GM12872 (cell line): ENCODE measurements around the gene SNCB.
A peak's percentile ranks its signal among the peaks of the same experiment; 100 is the strongest.

Experiments used
- TF ChIP-seq, protein P1 (sequence below): IDR thresholded peaks from 3 replicates; pipeline ENCODE4 v1.5.1; 2011; ENCODE audit warnings: low read depth, mild to moderate bottlenecking, low read length, moderate library complexity; ENCODE audit not compliant: insufficient read depth

The SNCB gene

DNA sequence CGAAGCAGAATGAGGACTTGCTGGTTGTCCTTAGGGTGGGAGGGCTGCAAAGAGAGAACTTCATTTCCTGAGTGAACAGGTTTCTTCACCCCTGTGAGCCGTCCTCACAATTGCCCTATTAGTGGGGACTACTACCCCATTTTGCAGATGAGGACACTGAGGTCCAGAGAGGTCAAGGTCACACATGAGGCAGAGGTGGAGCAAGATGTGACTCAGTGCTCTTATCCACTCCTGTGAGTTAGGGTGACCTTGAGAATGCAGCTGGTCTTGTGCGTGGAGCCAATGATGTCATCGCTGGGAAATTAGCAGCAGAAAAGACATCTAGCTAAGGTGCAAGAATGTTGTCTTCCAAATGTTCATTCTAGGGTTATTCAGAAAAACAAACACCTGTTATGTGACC lies 47.3 kb downstream of the SNCB start:
- TF ChIP-seq, protein P1, sequence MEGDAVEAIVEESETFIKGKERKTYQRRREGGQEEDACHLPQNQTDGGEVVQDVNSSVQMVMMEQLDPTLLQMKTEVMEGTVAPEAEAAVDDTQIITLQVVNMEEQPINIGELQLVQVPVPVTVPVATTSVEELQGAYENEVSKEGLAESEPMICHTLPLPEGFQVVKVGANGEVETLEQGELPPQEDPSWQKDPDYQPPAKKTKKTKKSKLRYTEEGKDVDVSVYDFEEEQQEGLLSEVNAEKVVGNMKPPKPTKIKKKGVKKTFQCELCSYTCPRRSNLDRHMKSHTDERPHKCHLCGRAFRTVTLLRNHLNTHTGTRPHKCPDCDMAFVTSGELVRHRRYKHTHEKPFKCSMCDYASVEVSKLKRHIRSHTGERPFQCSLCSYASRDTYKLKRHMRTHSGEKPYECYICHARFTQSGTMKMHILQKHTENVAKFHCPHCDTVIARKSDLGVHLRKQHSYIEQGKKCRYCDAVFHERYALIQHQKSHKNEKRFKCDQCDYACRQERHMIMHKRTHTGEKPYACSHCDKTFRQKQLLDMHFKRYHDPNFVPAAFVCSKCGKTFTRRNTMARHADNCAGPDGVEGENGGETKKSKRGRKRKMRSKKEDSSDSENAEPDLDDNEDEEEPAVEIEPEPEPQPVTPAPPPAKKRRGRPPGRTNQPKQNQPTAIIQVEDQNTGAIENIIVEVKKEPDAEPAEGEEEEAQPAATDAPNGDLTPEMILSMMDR, result no peak

DNA sequence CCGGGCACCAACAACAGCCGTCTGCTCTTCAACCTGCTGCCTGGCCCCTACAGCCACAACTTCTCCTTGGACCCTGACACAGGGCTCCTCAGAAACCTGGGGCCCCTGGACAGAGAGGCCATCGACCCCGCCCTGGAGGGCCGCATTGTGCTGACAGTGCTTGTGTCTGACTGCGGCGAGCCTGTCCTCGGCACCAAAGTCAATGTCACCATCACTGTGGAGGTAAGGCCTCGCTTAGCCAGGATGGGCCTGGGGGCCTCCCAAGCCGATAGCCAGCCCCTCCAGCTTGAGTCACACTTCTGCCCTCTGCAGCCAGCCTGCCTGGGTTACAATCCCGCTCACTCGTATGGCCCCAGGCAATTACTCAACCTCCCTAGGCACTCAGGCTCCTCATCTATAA lies 49.0 kb downstream of the SNCB start:
- TF ChIP-seq, protein P1, result no peak

DNA sequence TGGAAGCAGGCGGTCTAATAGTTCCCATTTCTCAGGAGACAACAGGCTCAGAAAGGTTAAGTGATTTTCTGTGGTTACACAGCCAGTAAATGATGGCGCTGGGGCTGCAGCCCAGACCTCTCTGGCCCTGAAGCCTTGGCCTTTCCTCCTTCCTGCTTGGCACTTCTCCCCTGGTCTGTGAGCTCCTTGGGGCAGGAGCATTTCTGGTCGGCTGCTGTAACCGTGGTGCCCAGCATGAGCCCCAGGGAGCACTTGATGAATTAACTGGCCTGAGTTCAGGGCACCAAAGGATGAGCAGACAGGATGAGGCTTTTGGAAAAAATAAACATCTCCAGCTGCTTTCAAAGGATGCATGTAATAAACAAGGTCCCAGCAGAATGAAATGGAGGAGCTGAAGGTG lies 51.0 kb downstream of the SNCB start:
- TF ChIP-seq, protein P1, result no peak

DNA sequence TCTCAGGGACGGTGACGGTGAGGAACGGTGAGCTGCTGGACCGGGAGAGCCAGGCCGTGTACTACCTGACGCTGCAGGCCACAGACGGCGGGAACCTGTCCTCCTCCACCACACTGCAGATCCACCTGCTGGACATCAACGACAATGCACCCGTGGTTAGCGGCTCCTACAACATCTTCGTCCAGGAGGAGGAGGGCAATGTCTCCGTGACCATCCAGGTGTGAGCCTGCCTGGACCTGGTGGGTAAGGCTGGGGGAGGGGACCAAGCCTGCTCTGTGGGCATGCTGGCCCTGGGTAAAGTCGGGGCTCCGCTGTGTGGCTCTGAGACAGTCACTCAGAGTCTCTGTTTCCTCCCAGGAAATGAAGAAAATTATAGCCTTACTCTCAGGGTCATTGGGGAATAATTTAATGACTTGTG lies 51.9 kb downstream of the SNCB start:
- TF ChIP-seq, protein P1, result peak; percentile 73

DNA sequence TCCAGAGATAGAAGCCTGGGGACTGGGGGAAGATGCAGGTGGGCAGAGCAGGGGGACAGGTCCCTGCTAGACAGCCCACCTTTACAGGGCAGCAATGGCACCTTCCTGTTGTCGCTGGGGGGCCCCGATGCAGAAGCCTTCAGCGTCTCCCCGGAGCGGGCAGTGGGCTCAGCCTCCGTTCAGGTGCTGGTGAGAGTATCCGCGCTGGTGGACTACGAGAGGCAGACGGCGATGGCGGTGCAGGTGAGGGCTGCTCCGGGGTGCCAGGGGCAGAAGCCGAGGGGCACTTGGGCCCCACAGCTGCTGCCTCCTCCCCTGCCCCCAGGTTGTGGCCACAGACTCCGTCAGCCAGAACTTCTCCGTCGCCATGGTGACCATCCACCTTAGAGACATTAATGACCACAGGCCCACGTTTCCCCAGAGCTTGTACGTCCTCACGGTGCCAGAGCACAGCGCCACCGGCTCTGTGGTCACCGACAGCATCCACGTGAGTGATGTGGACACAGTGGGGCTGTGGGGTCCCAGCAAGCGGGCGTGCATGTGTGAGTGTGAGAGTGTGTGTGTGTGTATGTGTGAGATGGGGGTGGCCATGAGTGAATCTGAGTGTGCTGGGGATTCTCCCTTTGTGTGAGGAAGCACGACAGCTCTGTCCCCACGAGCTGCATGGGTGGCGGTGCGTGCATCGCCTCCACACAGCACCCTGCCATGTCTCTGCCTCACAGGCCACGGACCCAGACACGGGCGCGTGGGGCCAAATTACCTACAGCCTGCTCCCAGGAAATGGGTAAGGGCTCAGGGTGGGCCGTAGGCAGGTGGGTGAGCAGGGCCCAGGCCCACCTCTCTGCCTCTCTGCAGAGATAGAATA lies 52.8 kb downstream of the SNCB start:
- TF ChIP-seq, protein P1, result no peak

DNA sequence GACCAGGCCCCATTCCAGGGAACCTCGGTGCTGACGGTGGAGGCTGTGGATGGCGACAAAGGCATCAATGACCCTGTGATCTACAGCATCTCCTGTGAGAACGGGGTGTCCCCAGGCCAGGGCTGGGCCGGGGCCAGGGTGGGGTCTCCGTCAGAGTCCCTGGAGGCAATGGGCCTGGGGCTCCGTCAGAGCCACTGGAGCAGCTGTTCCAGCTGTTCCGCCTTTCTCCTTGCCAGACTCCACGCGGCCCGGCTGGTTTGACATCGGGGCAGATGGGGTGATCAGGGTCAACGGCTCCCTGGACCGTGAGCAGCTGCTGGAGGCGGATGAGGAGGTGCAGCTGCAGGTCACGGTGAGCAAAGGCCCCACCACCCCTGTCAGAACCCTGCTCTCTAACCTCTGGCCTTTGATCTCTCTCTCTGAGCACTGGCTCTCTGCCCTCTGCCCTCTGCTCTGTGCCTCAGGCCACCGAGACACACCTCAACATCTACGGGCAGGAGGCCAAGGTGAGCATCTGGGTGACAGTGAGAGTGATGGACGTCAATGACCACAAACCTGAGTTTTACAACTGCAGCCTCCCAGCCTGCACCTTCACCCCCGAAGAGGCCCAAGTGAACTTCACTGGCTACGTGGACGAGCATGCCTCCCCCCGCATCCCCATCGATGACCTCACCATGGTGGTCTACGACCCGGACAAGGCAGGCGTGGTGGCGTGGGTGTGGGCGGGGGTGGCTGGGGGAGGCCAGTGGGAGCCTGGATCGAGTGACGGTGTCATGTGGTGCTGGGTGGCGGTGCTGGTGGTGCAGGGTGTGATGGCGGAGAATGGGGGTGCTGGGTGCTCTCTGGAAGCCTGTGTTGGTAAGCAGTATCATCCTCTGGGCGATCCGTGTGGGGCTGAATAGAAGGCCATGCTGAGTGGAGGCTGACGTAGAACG lies 54.6 kb downstream of the SNCB start:
- TF ChIP-seq, protein P1, result no peak

DNA sequence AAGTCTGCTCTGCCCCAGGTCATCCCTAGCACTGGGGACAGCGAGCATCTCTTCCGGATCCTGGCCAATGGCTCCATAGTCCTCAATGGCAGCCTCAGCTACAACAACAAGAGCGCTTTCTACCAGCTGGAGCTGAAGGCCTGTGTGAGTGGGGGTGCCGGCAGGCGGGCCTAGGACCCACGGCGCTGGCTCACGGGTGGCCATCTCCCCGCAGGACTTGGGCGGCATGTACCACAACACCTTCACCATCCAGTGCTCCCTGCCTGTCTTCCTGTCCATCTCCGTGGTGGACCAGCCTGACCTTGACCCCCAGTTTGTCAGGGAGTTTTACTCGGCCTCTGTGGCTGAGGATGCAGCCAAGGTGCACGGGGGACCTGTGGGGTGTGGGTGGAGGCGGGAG lies 55.3 kb downstream of the SNCB start:
- TF ChIP-seq, protein P1, result no peak
